Activated CD4-positive, alpha-beta T cell treated with anti-CD3 and anti-CD28 coated beads, Interleukin-2, amount 10 ng/mL, durations not matched to agents 7 days and 5 days (primary cell): ENCODE results near the gene PCNT. TPM values are rescaled to one million over a fixed set of nuclear protein-coding genes. Genes with fewer than 3 reads are reported as not detected.
"Not testable (repeated sequence)": the region's sequence is repeated elsewhere in the genome, so short reads cannot be mapped to it uniquely, and the experiment has no call there.

Experiments
- CTCF ChIA-PET: fragments of 350-600 bp; sonication (Branson Sonifier 250); formaldehyde crosslinking; loops from one replicate; lab custom pipeline; 2021; ENCODE audit warnings: antibody characterized with exemption; lab: Charles Lee
- POLR2A ChIA-PET: fragments of 350-600 bp; sonication (Branson Sonifier 250); formaldehyde crosslinking; loops from one replicate; lab custom pipeline; 2021; ENCODE audit warnings: antibody characterized with exemption; lab: Charles Lee
- DNase-seq: peaks from one replicate; pipeline ENCODE4 v3.0.0-alpha.2; 2020
- H3K27ac Mint-ChIP-seq: one replicate; pipeline ENCODE4 v1.8.0; 2021; ENCODE audit warnings: mild to moderate bottlenecking, moderate library complexity, mixed read lengths
- H3K27me3 Mint-ChIP-seq: one replicate; pipeline ENCODE4 v1.8.0; 2021; ENCODE audit warnings: mixed read lengths
- H3K36me3 Mint-ChIP-seq: one replicate; pipeline ENCODE4 v1.8.0; 2021; ENCODE audit warnings: low read depth, mixed read lengths
- H3K4me1 Mint-ChIP-seq: one replicate; pipeline ENCODE4 v1.8.0; 2021; ENCODE audit warnings: mixed read lengths
- H3K4me3 Mint-ChIP-seq: one replicate; pipeline ENCODE4 v1.8.0; 2021; ENCODE audit warnings: mild to moderate bottlenecking, moderate library complexity, mixed read lengths
- H3K9me3 Mint-ChIP-seq: one replicate; pipeline ENCODE4 v1.8.0; 2021; ENCODE audit warnings: mixed read lengths
- total RNA-seq, 2 experiments: library from RNA; stranded (reverse); gene quantifications; one replicate each; pipeline ENCODE4 v1.2.3, GENCODE V29; 2021

Gene PCNT
- total RNA-seq, 2 experiments from 2014 or later: 84.0 to 89.8 TPM

GRCh38 chr21:46437511-46437910, 113.6 kb downstream of the PCNT start:
- H3K27ac Mint-ChIP-seq: no peak overlapping the region
- DNase-seq: no peak
- ChIA-PET POLR2A (no interaction called here), CTCF (interaction anchor here (0.6 kb wide), 1 partner anchor 12 kb away, joined by 3 read pairs; no protein-coding TSS in a partner anchor)
- H3K27me3 Mint-ChIP-seq: no peaks in the 10 kb centered on the region
- H3K4me1 Mint-ChIP-seq: no peaks in the 10 kb centered on the region
- no peaks in the 10 kb centered on the region for H3K9me3 Mint-ChIP-seq
- peaks cover 49% of the 10 kb centered on the region for H3K36me3 Mint-ChIP-seq
- H3K4me3 Mint-ChIP-seq: no peak overlapping the region

GRCh38 chr21:46438241-46438640, 114.3 kb downstream of the PCNT start:
- peaks cover 53% of the 10 kb centered on the region for H3K36me3 Mint-ChIP-seq
- no peak overlapping the region for H3K27ac Mint-ChIP-seq
- CTCF ChIA-PET: interaction anchor here (0.6 kb wide), 3 partner anchors 13 to 40 kb away, joined by 3 to 6 read pairs (median 3); no protein-coding TSS in a partner anchor

GRCh38 chr21:46439906-46440305, 116.0 kb downstream of the PCNT start:
- Mint-ChIP-seq H3K27me3 (no peaks in the 10 kb centered on the region), H3K27ac (no peak overlapping the region), H3K4me1 (peaks cover 4% of the 10 kb centered on the region), H3K9me3 (no peaks in the 10 kb centered on the region), H3K4me3 (no peak overlapping the region), H3K36me3 (peaks cover 57% of the 10 kb centered on the region)
- CTCF ChIA-PET: no interaction called here
- POLR2A ChIA-PET: no interaction called here
- no peak for DNase-seq

More at GRCh38 chr21:46438241-46438640, 114.3 kb downstream of the PCNT start:
- Mint-ChIP-seq H3K27me3 (no peaks in the 10 kb centered on the region), H3K4me1 (peaks cover 2% of the 10 kb centered on the region), H3K4me3 (no peak overlapping the region), H3K9me3 (no peaks in the 10 kb centered on the region)
- POLR2A ChIA-PET: no interaction called here
- DNase-seq: no peak

- CTCF ChIA-PET: interaction anchor here (1.6 kb wide), 1 partner anchor 13 kb away, joined by 3 read pairs; no protein-coding TSS in a partner anchor
Observed at GRCh38 chr21:46441331-46441730, 117.4 kb downstream of the PCNT start.

GRCh38 chr21:46441961-46442498, 118.1 kb downstream of the PCNT start:
- H3K4me1 Mint-ChIP-seq: peaks cover 4% of the 10 kb centered on the region
- POLR2A ChIA-PET: no interaction called here

More at GRCh38 chr21:46441331-46441730, 117.4 kb downstream of the PCNT start:
- Mint-ChIP-seq H3K9me3 (no peaks in the 10 kb centered on the region), H3K4me3 (no peak overlapping the region), H3K36me3 (peaks cover 62% of the 10 kb centered on the region), H3K4me1 (peaks cover 4% of the 10 kb centered on the region), H3K27me3 (no peaks in the 10 kb centered on the region), H3K27ac (no peak overlapping the region)
- POLR2A ChIA-PET: no interaction called here
- DNase-seq: no peak

GRCh38 chr21:46442938-46443337, 119.0 kb downstream of the PCNT start:
- H3K27ac Mint-ChIP-seq: peak overlapping the region; percentile 19
- no peak for DNase-seq
- H3K4me3 Mint-ChIP-seq: no peak overlapping the region
- H3K27me3 Mint-ChIP-seq: no peaks in the 10 kb centered on the region
- H3K9me3 Mint-ChIP-seq: peaks cover 4% of the 10 kb centered on the region
- ChIA-PET CTCF (interaction anchor here (1.6 kb wide), 1 partner anchor 14 kb away, joined by 3 read pairs; no protein-coding TSS in a partner anchor), POLR2A (interaction anchor here (0.6 kb wide), 1 partner anchor 19 kb away, joined by 3 read pairs; no protein-coding TSS in a partner anchor)
- peaks cover 9% of the 10 kb centered on the region for H3K4me1 Mint-ChIP-seq
- peaks cover 58% of the 10 kb centered on the region for H3K36me3 Mint-ChIP-seq

More at GRCh38 chr21:46441961-46442498, 118.1 kb downstream of the PCNT start:
- peaks cover 59% of the 10 kb centered on the region for H3K36me3 Mint-ChIP-seq
- H3K9me3 Mint-ChIP-seq: no peaks in the 10 kb centered on the region
- H3K27me3 Mint-ChIP-seq: no peaks in the 10 kb centered on the region
- no peak overlapping the region for H3K4me3 Mint-ChIP-seq
- no peak overlapping the region for H3K27ac Mint-ChIP-seq
- DNase-seq: no peak
- CTCF ChIA-PET: interaction anchor here (1.6 kb wide), 1 partner anchor 13 kb away, joined by 3 read pairs; no protein-coding TSS in a partner anchor

GRCh38 chr21:46443910-46444309, 120.0 kb downstream of the PCNT start:
- Mint-ChIP-seq H3K27ac (no peak overlapping the region), H3K4me1 (peaks cover 9% of the 10 kb centered on the region), H3K27me3 (no peaks in the 10 kb centered on the region), H3K9me3 (peaks cover 10% of the 10 kb centered on the region), H3K4me3 (no peak overlapping the region), H3K36me3 (peaks cover 64% of the 10 kb centered on the region)
- ChIA-PET POLR2A (no interaction called here), CTCF (no interaction called here)
- DNase-seq: no peak

GRCh38 chr21:46448108-46448507, 124.2 kb downstream of the PCNT start:
- Mint-ChIP-seq H3K36me3 (peaks cover 67% of the 10 kb centered on the region), H3K4me3 (no peak overlapping the region), H3K4me1 (peaks cover 10% of the 10 kb centered on the region), H3K27me3 (no peaks in the 10 kb centered on the region), H3K9me3 (peaks cover 21% of the 10 kb centered on the region), H3K27ac (no peak overlapping the region)
- no peak for DNase-seq
- ChIA-PET CTCF (no interaction called here), POLR2A (no interaction called here)

- POLR2A ChIA-PET, CTCF ChIA-PET, DNase-seq, H3K27ac Mint-ChIP-seq, H3K4me3 Mint-ChIP-seq, H3K27me3 Mint-ChIP-seq: not testable (repeated sequence)
- H3K9me3 Mint-ChIP-seq: peaks cover 21% of the 10 kb centered on the region
- peaks cover 12% of the 10 kb centered on the region for H3K4me1 Mint-ChIP-seq
- peaks cover 71% of the 10 kb centered on the region for H3K36me3 Mint-ChIP-seq
Observed at GRCh38 chr21:46448855-46449254, 124.9 kb downstream of the PCNT start.

- H3K27ac Mint-ChIP-seq: no peak overlapping the region
- ChIA-PET POLR2A (no interaction called here), CTCF (interaction anchor here (0.7 to 0.9 kb wide), 2 partner anchors 14 to 22 kb away, joined by 3 read pairs; no protein-coding TSS in a partner anchor)
- H3K27me3 Mint-ChIP-seq: no peaks in the 10 kb centered on the region
- no peak overlapping the region for H3K4me3 Mint-ChIP-seq
- peaks cover 26% of the 10 kb centered on the region for H3K4me1 Mint-ChIP-seq
- peaks cover 71% of the 10 kb centered on the region for H3K36me3 Mint-ChIP-seq
- DNase-seq: no peak
- H3K9me3 Mint-ChIP-seq: peaks cover 16% of the 10 kb centered on the region
Observed at GRCh38 chr21:46452710-46453109, 128.8 kb downstream of the PCNT start.

- ChIA-PET POLR2A (no interaction called here), CTCF (no interaction called here)
- no peak for DNase-seq
- H3K27me3 Mint-ChIP-seq: no peaks in the 10 kb centered on the region
- H3K9me3 Mint-ChIP-seq: peaks cover 8% of the 10 kb centered on the region
- H3K4me3 Mint-ChIP-seq: no peak overlapping the region
- H3K4me1 Mint-ChIP-seq: peaks cover 27% of the 10 kb centered on the region
- no peak overlapping the region for H3K27ac Mint-ChIP-seq
- H3K36me3 Mint-ChIP-seq: peaks cover 60% of the 10 kb centered on the region
Observed at GRCh38 chr21:46454142-46454541, 130.2 kb downstream of the PCNT start.

- POLR2A ChIA-PET: no interaction called here
- Mint-ChIP-seq H3K4me1 (peaks cover 27% of the 10 kb centered on the region), H3K9me3 (peaks cover 4% of the 10 kb centered on the region), H3K27ac (no peak overlapping the region), H3K36me3 (peaks cover 54% of the 10 kb centered on the region), H3K4me3 (no peak overlapping the region), H3K27me3 (no peaks in the 10 kb centered on the region)
- DNase-seq: no peak
- CTCF ChIA-PET: no interaction called here
Observed at GRCh38 chr21:46454634-46455390, 130.9 kb downstream of the PCNT start.
